AG04450 (cell line): ENCODE measurements around the gene AVP. TPM values are rescaled to one million over a fixed set of nuclear protein-coding genes. Genes with fewer than 3 reads are reported as not detected.
"Not testable (repeated sequence)": the region's sequence is repeated elsewhere in the genome, so short reads cannot be mapped to it uniquely, and the experiment has no call there.

Source experiments
- CTCF ChIA-PET: fragments of 300-600, 350-600 bp; formaldehyde crosslinking; extraction: SDS; loops from one replicate; lab custom pipeline; 2022; ENCODE audit warnings: antibody characterized with exemption, inconsistent platforms; lab: Charles Lee
- POLR2A ChIA-PET: fragments of 350-600 bp; formaldehyde crosslinking; extraction: SDS; loops from one replicate; lab custom pipeline; 2021; ENCODE audit warnings: antibody characterized with exemption, inconsistent platforms; lab: Yijun Ruan, JAX
- DNase-seq: peaks from one replicate; pipeline ENCODE4 v3.0.0-alpha.2; 2011; ENCODE audit warnings: low read depth, low spot score
- H3K27ac ChIP-seq: one replicate; pipeline ENCODE4 v1.5.1; 2012; ENCODE audit warnings: low read depth, low read length, control low read depth
- H3K27me3 ChIP-seq: one replicate; pipeline ENCODE4 v1.6.0; 2012; ENCODE audit warnings: low read length; ENCODE audit not compliant: control insufficient read depth, insufficient read depth
- H3K4me3 ChIP-seq: 2 replicates; pipeline ENCODE4 v1.5.1; 2011; ENCODE audit warnings: mild to moderate bottlenecking, low read depth, low read length, control low read depth
- H3K9me3 ChIP-seq: 2 replicates; pipeline ENCODE4 v1.5.1; 2012; ENCODE audit warnings: low read length; ENCODE audit not compliant: control insufficient read depth, insufficient read depth
- CTCF ChIP-seq: IDR thresholded peaks from 2 replicates; pipeline ENCODE4 v1.5.1; 2011; ENCODE audit warnings: low read depth, low read length, control low read depth, inconsistent platforms
- polyA plus RNA-seq: library from polyadenylated mRNA; depleted of rRNA; stranded (reverse); fragments of >200 nt; gene quantifications from 2 replicates; pipeline ENCODE4 v1.2.3, GENCODE V29; 2011

Gene AVP
- polyA plus RNA-seq, 1 experiment: not detected

- POLR2A ChIA-PET: interaction anchor here (0.6 kb wide), 1 partner anchor 27 kb away, joined by 3 read pairs; no protein-coding TSS in a partner anchor
- H3K27ac ChIP-seq: no peak overlapping the region
- CTCF ChIA-PET: interaction anchor here (1.1 to 1.6 kb wide), 3 partner anchors 24 to 28 kb away, joined by 3 to 20 read pairs (median 3); no protein-coding TSS in a partner anchor
Measured at GRCh38 chr20:3077618-3078134, 6.8 kb downstream of the AVP start.

GRCh38 chr20:3075315-3075714 lies 9.2 kb downstream of the AVP start:
- H3K27me3 ChIP-seq: peaks cover 32% of the 10 kb centered on the region
- POLR2A ChIA-PET, DNase-seq, H3K27ac ChIP-seq, CTCF ChIA-PET, H3K9me3 ChIP-seq, H3K4me3 ChIP-seq: not testable (repeated sequence)

More at GRCh38 chr20:3077618-3078134, 6.8 kb downstream of the AVP start:
- DNase-seq: no peak
- TF ChIP-seq CTCF: no peak
- no peak overlapping the region for H3K4me3 ChIP-seq
- H3K27me3 ChIP-seq: peaks cover 42% of the 10 kb centered on the region
- peaks cover under 1% of the 10 kb centered on the region; the same call in 1 of the 2 replicates for H3K9me3 ChIP-seq

- H3K27ac ChIP-seq: no peak overlapping the region
- H3K27me3 ChIP-seq: peaks cover 31% of the 10 kb centered on the region
- ChIA-PET POLR2A (no interaction called here), CTCF (no interaction called here)
- H3K9me3 ChIP-seq: peaks cover 5% of the 10 kb centered on the region; the same call in 1 of the 2 replicates
- DNase-seq: no peak
- no peak overlapping the region for H3K4me3 ChIP-seq
- no peak for TF ChIP-seq CTCF
Measured at GRCh38 chr20:3074812-3075211, 9.7 kb downstream of the AVP start.

- not testable (repeated sequence) for H3K4me3 ChIP-seq, H3K9me3 ChIP-seq, H3K27ac ChIP-seq, DNase-seq
- ChIA-PET CTCF (interaction anchor here (2.9 kb wide), 1 partner anchor 20 kb away, joined by 17 read pairs; no protein-coding TSS in a partner anchor), POLR2A (interaction anchor here (0.7 kb wide), 1 partner anchor 979 kb away, joined by 5 read pairs; no protein-coding TSS in a partner anchor)
- H3K27me3 ChIP-seq: peaks cover 31% of the 10 kb centered on the region
Measured at GRCh38 chr20:3073251-3073643, 11.3 kb downstream of the AVP start.

- no peak overlapping the region for H3K27ac ChIP-seq
- CTCF ChIA-PET: interaction anchor here (2.9 kb wide), 1 partner anchor 19 kb away, joined by 17 read pairs; no protein-coding TSS in a partner anchor
- no peak for DNase-seq
- POLR2A ChIA-PET: interaction anchor here (0.5 kb wide), 1 partner anchor 32 kb away, joined by 3 read pairs; no protein-coding TSS in a partner anchor
- peaks cover 5% of the 10 kb centered on the region; the same call in 1 of the 2 replicates for H3K9me3 ChIP-seq
- peaks cover 31% of the 10 kb centered on the region for H3K27me3 ChIP-seq
- TF ChIP-seq CTCF: no peak
- no peak overlapping the region for H3K4me3 ChIP-seq
Measured at GRCh38 chr20:3072530-3073250, 11.8 kb downstream of the AVP start.
